HepG2 (cell line): ENCODE results near the gene RNF183. TPM values are rescaled to one million over a fixed set of nuclear protein-coding genes. Genes with fewer than 3 reads are reported as not detected.

Source experiments
- CERS6 ChIP-seq: sonication (generic); formaldehyde crosslinking; IDR thresholded peaks from 2 replicates; pipeline ENCODE4 v1.5.0; 2020; ENCODE audit warnings: missing genetic modification reagents
- CSRNP1 ChIP-seq: sonication (generic); formaldehyde crosslinking; IDR thresholded peaks from 2 replicates; pipeline ENCODE4 v1.8.1; 2023; ENCODE audit warnings: mild to moderate bottlenecking, missing genetic modification reagents
- FOXC1 ChIP-seq: sonication (generic); formaldehyde crosslinking; IDR thresholded peaks from 2 replicates; pipeline ENCODE4 v1.8.0; 2022; ENCODE audit warnings: mild to moderate bottlenecking, missing genetic modification reagents, borderline replicate concordance
- FUBP1 ChIP-seq: sonication (generic); formaldehyde crosslinking; IDR thresholded peaks from 2 replicates; pipeline ENCODE4 v1.5.1; 2020; ENCODE audit warnings: missing genetic modification reagents, mild to moderate bottlenecking, borderline replicate concordance
- HMGXB3 ChIP-seq: sonication (generic); formaldehyde crosslinking; IDR thresholded peaks from 2 replicates; pipeline ENCODE4 v1.4.0; 2020; ENCODE audit warnings: missing genetic modification reagents, borderline replicate concordance
- SALL2 ChIP-seq: sonication (generic); formaldehyde crosslinking; IDR thresholded peaks from 2 replicates; pipeline ENCODE4 v1.8.1; 2023; ENCODE audit warnings: mild to moderate bottlenecking, missing genetic modification reagents, inconsistent platforms
- SIN3A ChIP-seq: IDR thresholded peaks from 2 replicates; pipeline ENCODE4 v1.6.1; 2011; ENCODE audit warnings: low read depth, mild to moderate bottlenecking, control low read depth, low read length, borderline replicate concordance
- ZBTB4 ChIP-seq: sonication (generic); formaldehyde crosslinking; IDR thresholded peaks from 2 replicates; pipeline ENCODE4 v1.4.0; 2020; ENCODE audit warnings: missing genetic modification reagents, mild to moderate bottlenecking, borderline replicate concordance
- polyA plus RNA-seq, 8 experiments: library from polyadenylated mRNA; depleted of rRNA in 3 of 8; stranded (reverse) in 7 of 8; unstranded in 1 of 8; fragments of >200 nt; fragmentation: Illumina TruSeq in 4 of 8; extraction: Trizol in 4 of 8; gene quantifications; 2 replicates each; pipeline versions ENCODE4 v1.2.1 to v1.2.3, GENCODE V29; 2011 to 2016; ENCODE audit warnings: low read depth in 4 of 8, missing spikeins in 1 of 8, mixed read lengths in 1 of 8; ENCODE audit not compliant: insufficient read depth in 1 of 8
- total RNA-seq, 5 experiments: library from RNA; depleted of rRNA; stranded (reverse); fragments of >200 nt; fragmentation: Illumina TruSeq; extraction: Trizol; gene quantifications; 2 replicates each; pipeline ENCODE4 v1.2.3, GENCODE V29; 2016; ENCODE audit warnings: low read depth in 1 of 5

Gene RNF183
- total and polyA plus RNA-seq, 2 of the 13 experiments (the other 11 are each of a cell fraction or from before 2014, with no cell fraction given) = 0.13 to 6.5 TPM

GRCh38 chr9:113275157-113276131 lies 27.7 kb downstream of the RNF183 start, which contains the start of the genes CDC26 and PRPF4 (continued):
- TF ChIP-seq SALL2 (peak; percentile 91), ZBTB4 (CRISPR knock-in tag) (0 out of 2 replicates have a peak, but pooled peaks have one; percentile 53), SIN3A (peak; percentile 60; the same call in 1 of the 2 replicates), CERS6 (CRISPR knock-in tag) (no peak), HMGXB3 (peak; percentile 76; the same call in 1 of the 2 replicates), FUBP1 (CRISPR knock-in tag) (no peak), FOXC1 (peak; percentile 14; the same call in 1 of the 2 replicates), CSRNP1 (CRISPR knock-in tag) (peak; percentile 89)
